Left renal cortex interstitium (tissue), 4 donors: ENCODE data around the gene PCDHGA1. TPM values are rescaled to one million over a fixed set of nuclear protein-coding genes. Genes with fewer than 3 reads are reported as not detected.
A peak's percentile ranks its signal among the peaks of the same experiment; 100 is the strongest.

Source experiments
- DNase-seq, 4 donors: peaks; one replicate each; pipeline ENCODE4 v3.0.0-alpha.2; 2013; ENCODE audit warnings: low read depth in 4 of 4, low spot score in 2 of 4, missing footprints in 1 of 4
- polyA plus RNA-seq, 4 donors: library from polyadenylated mRNA; unstranded; fragments of 120-200 nt; gene quantifications; one replicate each; pipeline ENCODE4 v1.2.1, GENCODE V29; 2013; ENCODE audit not compliant: insufficient read length in 4 of 4

The PCDHGA1 gene
- polyA plus RNA-seq, 4 donors: 0.93 to 1.0 (median 1.0) TPM

DNA sequence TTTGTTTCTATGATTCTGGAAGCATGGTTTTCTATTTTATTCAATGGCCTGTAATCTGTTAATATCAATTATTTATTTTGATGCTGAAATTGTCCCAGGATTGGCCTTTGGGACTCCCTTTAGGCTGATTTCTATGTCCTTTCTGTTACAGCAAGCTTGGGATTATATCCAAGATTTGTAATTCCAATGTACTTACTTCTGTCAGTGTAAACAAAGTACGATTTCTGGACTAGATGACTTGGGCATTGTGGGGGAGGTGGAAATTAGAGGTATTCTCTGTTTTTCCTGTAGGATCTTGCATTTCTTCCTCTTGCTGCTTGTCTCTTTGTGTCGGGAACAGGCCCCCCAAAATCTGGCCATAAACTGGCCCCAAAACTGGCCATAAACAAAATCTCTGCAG is 103.7 kb downstream of the PCDHGA1 start:
- no peak for DNase-seq

DNA sequence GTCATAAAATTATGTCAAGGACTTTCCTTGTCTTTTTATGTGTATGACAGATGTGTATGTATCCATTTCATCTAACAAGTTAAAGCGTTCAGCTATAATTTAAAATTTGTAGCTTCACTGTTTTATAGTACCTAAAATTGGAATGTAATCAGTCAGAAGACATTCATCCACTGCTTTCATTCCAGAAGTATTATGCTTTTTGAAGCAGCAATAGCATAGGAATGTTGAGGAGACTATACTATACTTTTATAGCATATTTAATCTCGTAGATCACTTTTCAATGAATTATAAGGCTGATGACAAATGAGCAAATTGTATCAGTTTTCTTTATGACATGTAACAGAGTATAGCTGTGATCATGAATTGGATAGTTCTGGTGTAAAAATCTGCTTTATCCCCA is 106.9 kb downstream of the PCDHGA1 start:
- DNase-seq: no peak

DNA sequence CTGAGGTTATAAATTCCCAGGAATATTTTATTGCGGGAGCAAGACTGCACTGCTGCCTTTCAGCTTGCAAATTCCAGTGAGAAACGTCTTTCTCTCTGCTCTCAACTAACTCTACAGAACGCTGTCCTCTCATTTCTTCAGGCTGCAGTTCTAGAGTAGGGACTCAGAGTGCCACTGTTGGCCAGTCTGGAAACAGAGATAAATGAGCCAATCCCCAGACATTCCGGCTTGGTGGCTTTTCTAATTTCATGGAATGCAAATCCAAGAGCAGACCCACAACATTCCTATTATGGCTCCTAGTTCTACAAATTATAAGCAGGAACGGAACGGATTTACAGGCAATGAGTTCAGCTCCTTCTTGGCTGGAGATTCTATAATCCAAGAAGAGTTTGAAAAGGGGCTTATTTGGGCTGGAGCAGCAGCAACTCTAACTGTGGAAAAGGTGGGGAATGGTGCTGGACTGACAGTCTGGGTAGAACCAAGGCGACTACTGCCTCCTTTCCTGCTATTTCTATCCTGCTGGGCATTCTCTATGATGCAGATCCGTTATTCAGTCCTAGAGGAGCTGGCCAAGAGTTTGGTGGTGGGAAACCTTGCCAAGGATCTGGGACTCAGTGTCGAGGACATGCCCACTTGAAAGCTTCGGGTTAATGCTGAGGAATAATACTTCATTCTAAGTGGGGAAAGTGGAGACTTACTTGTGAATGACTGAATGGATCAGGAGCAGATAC is 109.3 kb downstream of the PCDHGA1 start:
- no peak for DNase-seq

DNA sequence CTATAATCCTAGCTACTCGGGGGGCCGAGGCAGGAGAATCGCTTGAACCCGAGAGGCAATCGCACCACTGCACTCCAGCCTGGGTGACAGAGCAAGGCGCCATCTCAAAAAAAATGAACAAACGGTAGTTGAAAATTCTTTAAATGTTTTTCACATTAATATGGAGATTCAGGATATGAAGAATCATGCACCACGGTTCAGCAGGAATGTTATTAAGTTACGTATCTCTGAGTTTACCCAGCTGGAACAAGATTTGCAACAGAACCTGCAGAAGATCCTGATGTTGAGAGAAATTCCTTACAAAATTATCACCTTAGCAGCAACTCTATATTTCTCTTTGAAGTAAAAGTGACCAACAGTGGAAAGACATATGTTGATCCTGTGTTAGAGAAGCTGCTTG is 110.0 kb downstream of the PCDHGA1 start:
- DNase-seq: no peak

DNA sequence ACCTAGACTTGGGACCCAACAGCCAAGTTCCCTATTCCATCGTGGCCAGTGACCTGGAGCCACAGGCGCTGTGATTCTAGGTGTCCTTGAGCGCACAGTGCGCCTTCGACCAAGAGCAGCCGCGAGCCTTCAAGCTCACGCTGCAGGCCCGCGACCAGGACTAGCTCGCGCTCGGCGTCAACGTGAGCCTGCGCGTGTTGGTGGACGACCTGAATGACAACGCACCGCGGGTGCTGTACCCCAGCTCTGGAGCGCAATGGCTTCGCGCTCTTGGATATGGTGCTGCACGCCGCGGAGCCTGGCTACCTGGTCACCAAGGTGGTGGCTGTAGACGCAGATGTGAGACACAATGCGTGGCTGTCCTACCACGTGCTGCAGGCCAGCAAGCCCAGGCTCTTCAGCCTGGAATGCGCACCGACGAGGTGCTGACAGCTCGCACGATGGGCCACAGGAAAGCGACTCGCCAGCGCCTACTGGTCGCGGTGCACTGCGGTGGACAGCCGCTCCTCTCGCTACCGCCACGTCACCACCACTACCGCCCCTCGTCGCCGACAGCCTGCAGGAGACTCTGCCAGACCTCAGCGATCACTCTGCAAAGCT is 111.4 kb downstream of the PCDHGA1 start:
- DNase-seq: no peak

DNA sequence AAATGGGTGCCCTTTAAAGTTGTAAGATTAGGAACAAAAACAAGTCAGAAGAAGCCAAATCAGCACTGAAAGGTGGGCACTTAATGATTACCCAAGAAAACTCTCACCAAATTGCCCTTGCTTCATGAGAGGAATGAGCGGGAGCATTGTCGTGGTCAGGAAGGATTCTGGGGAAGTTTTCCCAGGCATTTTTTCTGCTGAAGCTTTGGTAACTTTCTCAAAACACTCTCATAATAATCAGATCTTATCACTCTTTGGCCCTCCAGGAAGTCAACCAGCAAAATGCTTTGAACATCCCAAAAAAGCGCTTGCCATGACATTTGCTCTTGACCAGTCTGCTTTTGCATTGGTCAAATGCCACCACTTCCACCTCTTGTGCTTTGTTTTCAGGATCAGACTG is 135.0 kb downstream of the PCDHGA1 start:
- no peak for DNase-seq

DNA sequence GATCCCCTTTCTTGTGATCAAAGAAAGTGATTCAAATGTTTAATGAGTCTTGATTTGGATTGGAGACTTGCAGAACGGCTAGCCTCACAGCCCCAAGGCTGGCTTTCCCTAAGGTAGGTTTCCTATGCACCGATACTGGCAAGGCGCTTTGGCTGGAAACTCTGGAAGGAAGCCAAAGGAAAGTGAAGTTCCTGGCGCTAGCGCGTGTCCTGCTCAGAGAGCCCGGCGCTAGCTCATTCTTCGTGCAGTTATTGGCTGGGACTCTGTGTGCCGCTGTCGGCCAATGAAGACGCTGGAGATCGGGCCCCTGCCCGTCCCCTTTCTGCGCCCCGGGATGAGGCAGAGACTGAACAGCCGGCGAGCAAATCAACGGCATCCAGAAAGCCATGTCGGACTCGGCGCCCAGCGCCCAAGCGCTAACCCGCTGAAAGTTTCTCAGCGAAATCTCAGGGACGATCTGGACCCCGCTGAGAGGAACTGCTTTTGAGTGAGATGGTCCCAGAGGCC is 145.4 kb downstream of the PCDHGA1 start, which contains the start of gene PCDHGC3:
Gene PCDHGC3, plus strand, starts transcription at position 342 of the 507 bp plus-strand sequence. Its CDS starts 151 bp downstream, at position 493.
- DNase-seq: peak in 3 of 4 donors; percentile 84 to 90 (median 88)

DNA sequence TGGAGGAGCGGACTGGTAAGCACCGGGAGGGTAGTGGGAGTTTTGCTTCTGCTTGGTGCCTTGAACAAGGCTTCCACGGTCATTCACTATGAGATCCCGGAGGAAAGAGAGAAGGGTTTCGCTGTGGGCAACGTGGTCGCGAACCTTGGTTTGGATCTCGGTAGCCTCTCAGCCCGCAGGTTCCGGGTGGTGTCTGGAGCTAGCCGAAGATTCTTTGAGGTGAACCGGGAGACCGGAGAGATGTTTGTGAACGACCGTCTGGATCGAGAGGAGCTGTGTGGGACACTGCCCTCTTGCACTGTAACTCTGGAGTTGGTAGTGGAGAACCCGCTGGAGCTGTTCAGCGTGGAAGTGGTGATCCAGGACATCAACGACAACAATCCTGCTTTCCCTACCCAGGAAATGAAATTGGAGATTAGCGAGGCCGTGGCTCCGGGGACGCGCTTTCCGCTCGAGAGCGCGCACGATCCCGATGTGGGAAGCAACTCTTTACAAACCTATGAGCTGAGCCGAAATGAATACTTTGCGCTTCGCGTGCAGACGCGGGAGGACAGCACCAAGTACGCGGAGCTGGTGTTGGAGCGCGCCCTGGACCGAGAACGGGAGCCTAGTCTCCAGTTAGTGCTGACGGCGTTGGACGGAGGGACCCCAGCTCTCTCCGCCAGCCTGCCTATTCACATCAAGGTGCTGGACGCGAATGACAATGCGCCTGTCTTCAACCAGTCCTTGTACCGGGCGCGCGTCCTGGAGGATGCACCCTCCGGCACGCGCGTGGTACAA is 146.0 kb downstream of the PCDHGA1 start:
- peak in 2 of 4 donors; percentile 82 for DNase-seq

DNA sequence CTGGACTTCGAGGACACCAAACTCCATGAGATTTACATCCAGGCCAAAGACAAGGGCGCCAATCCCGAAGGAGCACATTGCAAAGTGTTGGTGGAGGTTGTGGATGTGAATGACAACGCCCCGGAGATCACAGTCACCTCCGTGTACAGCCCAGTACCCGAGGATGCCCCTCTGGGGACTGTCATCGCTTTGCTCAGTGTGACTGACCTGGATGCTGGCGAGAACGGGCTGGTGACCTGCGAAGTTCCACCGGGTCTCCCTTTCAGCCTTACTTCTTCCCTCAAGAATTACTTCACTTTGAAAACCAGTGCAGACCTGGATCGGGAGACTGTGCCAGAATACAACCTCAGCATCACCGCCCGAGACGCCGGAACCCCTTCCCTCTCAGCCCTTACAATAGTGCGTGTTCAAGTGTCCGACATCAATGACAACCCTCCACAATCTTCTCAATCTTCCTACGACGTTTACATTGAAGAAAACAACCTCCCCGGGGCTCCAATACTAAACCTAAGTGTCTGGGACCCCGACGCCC is 146.8 kb downstream of the PCDHGA1 start:
- DNase-seq: no peak

DNA sequence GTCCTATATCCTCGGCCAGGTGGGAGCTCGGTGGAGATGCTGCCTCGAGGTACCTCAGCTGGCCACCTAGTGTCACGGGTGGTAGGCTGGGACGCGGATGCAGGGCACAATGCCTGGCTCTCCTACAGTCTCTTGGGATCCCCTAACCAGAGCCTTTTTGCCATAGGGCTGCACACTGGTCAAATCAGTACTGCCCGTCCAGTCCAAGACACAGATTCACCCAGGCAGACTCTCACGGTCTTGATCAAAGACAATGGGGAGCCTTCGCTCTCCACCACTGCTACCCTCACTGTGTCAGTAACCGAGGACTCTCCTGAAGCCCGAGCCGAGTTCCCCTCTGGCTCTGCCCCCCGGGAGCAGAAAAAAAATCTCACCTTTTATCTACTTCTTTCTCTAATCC is 147.5 kb downstream of the PCDHGA1 start:
- no peak for DNase-seq

DNA sequence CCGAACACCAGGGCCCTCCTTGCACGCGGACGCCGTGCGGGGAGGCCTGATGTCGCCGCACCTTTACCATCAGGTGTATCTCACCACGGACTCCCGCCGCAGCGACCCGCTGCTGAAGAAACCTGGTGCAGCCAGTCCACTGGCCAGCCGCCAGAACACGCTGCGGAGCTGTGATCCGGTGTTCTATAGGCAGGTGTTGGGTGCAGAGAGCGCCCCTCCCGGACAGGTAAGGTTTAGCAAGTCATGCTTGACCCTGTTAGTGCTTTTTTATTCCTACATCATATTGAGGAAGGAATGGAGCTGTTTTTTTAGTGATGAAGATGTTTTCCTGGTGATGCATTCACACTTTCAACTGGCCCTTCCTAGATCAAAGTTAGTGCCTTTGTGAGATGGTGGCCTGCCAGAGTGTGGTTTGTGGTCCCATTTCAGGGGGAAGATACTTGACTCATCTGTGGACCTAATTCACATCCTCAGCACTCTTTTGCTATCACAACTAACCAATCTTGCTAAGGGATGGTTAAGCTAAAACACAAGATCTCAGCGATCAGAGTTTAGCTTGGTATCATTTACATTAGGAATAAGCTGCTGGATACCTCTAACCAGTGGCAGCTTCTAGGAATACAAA is 148.1 kb downstream of the PCDHGA1 start:
- DNase-seq: no peak

DNA sequence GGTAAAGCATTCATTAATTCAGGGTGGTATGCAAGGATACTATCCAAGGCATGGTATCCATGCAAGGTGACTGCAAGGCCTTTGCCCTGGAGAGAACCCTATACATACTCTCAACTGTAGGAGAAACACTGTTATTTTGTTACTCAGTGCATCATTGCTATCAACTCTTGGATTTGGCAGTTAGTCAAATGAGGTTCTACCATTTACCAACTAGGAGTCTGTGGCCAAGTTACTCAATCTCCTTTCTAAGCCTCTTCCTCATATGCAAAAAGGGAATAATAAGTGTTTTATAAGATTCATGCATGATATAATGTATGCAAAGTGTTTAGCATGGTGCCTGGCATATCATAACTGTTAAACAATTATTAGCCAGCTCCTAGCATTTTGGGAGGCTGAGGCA is 149.5 kb downstream of the PCDHGA1 start:
- no peak for DNase-seq

DNA sequence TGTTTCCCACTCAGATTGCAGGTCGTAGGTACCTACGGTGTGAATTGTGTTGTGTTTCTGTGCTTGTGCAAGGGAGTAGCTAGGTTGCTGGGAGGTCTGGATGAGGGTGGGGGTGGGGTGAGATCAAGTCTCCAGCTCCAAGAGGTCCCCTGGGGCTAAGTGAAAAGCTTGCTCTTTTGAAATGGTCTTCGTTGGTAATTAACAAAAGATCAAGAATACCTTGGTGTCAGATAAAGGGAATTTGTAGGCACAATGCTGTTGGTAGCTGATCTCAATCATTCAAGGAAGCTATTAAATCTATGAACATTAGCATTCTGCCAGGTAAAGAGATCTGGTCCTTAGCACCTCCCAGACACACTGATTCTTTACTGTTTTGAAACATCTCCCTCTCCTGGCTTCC is 153.6 kb downstream of the PCDHGA1 start:
- DNase-seq: no peak

DNA sequence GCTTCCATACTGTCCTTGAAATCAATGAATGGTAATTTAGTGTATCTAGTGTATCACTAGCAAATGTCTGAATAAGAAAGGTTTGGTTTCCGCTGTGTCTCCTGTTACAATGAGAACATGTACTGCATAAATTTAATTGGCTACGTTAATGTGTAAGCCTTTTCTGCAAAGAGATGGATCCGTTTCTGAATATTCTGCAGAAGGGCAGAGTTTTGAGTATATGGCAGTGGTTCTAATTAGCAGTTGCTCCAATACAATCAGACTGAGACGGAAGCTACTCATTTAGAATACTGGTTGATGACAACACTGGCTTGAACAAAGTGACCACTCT is 154.0 kb downstream of the PCDHGA1 start:
- DNase-seq: no peak

DNA sequence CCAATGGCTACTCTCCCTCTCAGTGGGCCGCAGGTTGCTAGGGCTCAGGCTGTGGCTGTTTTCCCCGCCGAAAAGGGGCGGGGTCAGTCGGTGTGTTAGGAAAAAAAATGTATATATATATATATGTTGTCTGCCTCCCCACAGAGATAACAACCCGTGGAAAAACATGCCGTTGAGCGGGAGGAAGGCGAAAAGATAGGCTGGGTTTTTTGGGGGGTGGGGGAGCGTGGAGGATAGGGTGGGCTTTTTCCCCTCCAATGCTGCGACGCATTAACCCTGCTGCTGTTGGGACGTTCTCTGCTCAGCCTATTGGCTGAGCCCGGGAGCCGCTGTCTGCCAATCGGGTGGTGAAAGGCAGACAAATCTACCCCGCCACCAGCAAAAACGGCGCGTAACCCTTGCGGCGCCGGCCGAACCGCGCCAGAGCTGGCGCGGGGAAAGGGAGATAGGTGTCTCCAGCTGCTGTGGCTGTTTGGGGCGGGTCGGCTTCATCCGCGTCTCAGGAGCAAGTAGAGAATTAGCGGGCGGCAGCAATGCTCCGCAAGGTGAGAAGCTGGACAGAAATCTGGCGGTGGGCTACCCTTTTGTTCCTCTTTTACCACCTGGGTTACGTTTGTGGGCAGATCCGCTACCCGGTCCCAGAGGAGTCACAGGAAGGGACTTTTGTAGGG is 154.5 kb downstream of the PCDHGA1 start, which contains the start of gene PCDHGC4:
Gene PCDHGC4, plus strand, starts transcription at position 390 of the 671 bp plus-strand sequence. Its CDS starts 144 bp downstream, at position 534.
- DNase-seq: no peak

DNA sequence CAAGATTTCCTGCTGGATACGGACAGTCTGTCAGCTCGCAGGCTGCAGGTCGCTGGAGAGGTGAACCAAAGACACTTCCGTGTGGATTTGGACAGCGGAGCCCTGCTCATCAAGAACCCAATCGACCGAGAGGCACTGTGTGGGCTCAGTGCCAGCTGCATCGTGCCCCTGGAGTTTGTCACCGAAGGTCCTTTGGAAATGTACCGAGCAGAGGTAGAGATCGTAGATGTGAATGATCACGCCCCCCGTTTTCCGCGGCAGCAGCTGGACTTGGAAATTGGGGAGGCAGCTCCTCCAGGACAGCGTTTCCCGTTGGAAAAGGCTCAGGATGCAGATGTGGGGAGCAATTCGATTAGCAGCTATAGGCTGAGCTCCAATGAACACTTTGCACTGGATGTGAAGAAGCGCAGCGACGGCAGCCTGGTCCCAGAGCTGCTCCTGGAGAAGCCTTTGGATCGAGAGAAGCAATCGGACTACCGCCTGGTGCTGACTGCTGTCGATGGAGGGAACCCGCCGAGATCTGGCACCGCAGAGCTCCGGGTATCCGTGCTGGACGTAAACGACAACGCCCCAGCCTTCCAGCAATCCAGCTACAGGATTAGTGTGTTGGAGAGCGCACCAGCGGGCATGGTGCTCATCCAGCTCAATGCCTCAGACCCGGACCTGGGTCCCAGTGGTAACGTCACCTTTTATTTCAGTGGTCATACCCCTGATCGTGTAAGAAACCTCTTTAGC is 155.2 kb downstream of the PCDHGA1 start:
- DNase-seq: no peak

DNA sequence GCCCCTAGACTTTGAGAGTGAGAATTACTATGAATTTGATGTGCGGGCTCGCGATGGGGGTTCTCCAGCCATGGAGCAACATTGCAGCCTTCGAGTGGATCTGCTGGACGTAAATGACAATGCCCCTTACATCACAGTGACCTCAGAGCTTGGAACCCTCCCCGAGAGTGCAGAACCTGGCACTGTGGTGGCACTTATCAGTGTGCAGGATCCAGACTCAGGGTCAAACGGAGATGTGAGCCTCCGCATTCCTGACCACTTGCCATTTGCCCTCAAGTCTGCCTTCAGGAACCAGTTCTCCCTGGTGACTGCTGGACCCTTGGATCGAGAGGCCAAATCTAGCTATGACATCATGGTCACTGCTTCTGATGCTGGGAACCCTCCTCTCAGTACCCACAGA is 155.8 kb downstream of the PCDHGA1 start:
- DNase-seq: no peak

DNA sequence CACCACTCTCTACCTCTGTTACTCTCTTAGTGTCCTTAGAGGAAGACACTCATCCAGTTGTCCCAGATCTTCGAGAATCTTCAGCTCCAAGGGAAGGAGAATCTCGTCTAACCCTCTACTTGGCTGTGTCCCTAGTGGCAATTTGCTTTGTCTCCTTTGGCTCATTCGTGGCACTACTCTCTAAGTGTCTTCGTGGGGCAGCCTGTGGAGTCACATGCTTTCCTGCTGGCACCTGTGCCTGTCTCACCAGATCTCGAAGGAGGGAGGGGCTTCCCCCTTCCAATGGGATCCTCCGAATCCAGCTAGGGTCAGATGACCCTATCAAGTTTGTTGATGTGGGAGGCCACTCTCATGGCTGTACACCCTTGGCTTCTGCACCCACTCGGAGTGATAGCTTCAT is 156.8 kb downstream of the PCDHGA1 start:
- DNase-seq: no peak
